Dermis microvascular lymphatic vessel endothelial cell (primary cell): ENCODE data around the gene CCDC194. TPM values are rescaled to one million over a fixed set of nuclear protein-coding genes. Genes with fewer than 3 reads are reported as not detected.

Source experiments
- DNase-seq, 2 donors: peaks; one replicate each; pipeline versions ENCODE4 v3.0.0 to v3.0.0-alpha.2; 2010; ENCODE audit warnings: low read depth in 2 of 2
- total RNA-seq: library from RNA; depleted of rRNA; stranded (reverse); fragments of >200 nt; gene quantifications from 2 replicates; pipeline ENCODE4 v1.2.1, GENCODE V29; 2014

The CCDC194 gene
- total RNA-seq: not detected in 2 replicates

- no peak for DNase-seq
Measured at GRCh38 chr19:17393914-17394313, at the start of gene CCDC194. Gene CCDC194 (minus strand): TSS chr19:17394196. CDS start chr19:17394158, 38 bp downstream.

DNA sequence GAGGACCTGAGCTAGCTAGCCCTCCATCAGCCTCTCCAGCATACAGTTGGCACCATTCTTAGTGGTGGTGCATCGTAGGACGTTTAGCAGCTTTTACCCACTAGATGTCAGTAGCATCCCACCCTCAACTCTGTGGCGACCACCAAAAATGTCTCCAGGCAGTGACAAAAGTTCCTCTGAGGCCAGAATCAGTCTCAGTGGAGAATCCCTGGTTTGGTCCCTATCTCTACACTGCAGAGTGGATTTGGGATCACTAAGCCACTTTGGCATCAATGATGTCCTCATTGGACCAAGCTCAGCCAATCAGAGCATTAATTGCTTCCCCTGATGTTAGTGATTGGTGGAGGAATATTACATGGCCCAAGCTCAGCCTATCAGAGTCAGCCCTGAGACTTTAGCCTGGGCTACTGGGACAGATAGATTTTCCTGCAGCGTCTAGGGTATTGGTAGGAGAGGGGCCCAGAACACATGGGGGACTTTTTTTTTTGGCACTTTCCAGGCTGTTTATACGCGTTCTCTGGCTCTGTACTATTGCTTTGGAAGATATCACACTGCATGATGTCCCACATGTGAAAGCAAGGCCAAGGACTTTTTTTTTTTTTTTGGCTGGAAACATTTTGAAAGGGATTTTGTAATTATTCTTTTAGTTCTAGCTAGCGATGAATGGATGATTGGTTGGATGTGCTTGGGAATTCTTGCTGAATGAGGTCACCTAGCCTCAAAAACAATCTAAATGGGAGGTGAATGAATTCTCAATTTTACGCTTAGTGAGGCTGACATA, 47.4 kb upstream of the CCDC194 start:
- DNase-seq: peak in 1 of 2 donors; percentile 29

- DNase-seq: no peak
Measured at GRCh38 chr19:17436874-17437267, 42.9 kb upstream of the CCDC194 start.

DNA sequence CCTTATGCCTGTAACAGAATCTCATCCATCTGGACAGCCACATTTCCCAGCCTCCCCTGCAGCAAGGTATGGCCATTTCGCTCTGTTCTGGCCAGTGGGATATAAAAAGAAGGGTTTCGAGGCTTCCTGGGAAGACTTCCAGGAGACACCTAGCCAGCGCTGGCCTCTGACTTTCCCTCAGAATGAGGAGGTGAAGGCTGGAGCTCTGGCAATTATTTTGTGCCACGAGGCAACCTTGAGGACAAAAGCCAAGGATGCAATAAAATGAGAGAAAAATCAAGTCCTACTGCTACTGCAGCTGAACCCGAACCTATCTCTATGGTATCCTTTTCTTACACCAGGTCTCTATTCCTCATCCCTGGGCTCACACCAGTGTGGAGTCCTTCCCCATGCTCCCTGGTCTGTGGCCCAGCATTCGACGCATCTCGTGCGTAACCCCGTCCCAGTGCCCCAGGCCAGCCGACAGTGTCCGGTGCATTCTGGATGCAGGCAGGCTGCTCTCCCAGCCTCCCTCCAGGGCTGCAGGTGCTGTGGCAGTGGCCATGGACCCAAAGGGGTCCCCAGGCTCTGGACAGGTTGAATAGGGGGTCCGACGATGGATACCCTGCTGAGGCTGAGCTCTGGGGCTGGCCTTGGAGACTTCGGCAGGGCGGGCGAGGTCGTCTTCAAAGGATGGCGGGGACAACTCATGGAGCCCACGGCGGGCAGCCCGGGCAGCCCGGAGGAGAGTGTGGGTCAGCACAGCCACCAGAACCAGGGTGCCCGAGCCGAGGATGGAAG, 42.3 kb upstream of the CCDC194 start:
- DNase-seq: no peak

GRCh38 chr19:17435218-17435617, 41.2 kb upstream of the CCDC194 start:
- no peak for DNase-seq

DNA sequence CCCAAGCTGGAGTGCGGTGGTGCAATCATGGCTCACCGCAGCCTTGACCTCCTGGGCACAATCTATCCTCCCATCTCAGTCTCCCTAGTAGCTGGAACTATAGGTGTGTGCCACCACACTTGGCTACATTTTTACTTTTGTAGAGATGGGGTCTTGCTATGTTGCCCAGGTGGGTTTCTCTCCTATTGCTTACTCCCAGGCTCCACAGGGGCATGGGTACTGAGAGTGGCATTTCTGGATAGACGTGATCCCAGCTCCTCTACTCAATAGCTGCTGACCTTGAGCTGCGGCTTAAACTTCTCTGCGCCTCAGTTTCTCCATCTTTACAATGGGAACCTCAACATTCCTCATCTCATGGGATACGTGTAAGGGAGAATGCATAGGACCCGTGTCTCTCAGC, 37.4 kb upstream of the CCDC194 start:
- DNase-seq: no peak

- no peak for DNase-seq
Measured at GRCh38 chr19:17429641-17430113, 35.7 kb upstream of the CCDC194 start.

DNA sequence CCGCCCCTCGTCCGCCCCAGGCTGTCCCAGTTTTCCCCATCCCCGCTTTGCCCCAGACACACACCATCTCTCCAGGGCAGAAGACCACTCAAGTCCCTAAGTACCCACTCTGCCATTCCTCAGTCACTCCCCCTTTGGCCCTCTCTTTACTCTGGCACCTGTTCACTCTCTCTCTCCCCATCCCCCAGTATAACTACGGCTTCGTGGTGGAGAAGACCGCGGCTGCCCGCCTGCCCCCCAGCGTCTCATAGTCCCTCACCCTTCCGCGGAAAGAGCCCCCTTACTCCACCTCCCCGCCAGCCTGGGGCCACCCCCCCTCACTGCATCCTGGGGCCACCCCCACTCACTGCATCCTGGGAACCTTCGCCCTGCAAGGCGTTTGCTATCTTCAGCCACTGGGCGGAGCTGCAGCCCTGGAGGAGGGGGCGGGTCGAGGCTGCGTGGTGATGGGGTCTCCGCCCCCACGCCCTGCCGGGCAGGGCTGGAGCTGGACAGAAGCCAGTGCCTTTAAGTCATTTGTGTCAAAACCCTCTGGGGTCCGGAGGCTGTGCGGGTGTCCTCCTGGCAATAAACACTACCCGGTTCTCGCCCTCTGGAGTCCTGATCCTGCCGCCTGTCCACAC, 30.9 kb upstream of the CCDC194 start:
- DNase-seq: peak in 1 of 2 donors; percentile 30

- no peak for DNase-seq
Measured at GRCh38 chr19:17423429-17424208, 29.6 kb upstream of the CCDC194 start.

- DNase-seq: no peak
Measured at GRCh38 chr19:17421942-17422341, 27.9 kb upstream of the CCDC194 start.

DNA sequence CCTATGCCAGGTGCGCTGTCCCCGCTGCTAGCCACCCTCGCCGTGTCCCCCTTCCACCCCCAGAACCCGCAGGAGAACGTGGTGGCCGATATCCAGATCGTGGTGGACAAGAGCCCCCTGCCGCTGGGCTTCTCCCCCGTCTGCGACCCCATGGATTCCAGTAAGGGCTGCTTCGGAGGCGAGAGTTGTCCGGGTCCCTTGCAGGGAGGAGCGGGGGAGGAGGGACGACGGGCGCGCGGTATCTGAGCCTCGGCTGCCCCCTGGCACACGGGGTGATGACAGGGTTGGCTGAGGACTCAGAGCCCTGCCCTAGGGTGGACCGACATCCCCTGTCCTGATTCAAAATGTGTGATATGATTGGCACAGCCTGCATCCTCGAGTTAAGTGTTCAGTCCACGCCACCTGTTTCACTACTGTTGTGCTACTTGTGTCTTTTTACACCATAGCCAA, 26.5 kb upstream of the CCDC194 start:
- peak in 1 of 2 donors; percentile 58 for DNase-seq

DNA sequence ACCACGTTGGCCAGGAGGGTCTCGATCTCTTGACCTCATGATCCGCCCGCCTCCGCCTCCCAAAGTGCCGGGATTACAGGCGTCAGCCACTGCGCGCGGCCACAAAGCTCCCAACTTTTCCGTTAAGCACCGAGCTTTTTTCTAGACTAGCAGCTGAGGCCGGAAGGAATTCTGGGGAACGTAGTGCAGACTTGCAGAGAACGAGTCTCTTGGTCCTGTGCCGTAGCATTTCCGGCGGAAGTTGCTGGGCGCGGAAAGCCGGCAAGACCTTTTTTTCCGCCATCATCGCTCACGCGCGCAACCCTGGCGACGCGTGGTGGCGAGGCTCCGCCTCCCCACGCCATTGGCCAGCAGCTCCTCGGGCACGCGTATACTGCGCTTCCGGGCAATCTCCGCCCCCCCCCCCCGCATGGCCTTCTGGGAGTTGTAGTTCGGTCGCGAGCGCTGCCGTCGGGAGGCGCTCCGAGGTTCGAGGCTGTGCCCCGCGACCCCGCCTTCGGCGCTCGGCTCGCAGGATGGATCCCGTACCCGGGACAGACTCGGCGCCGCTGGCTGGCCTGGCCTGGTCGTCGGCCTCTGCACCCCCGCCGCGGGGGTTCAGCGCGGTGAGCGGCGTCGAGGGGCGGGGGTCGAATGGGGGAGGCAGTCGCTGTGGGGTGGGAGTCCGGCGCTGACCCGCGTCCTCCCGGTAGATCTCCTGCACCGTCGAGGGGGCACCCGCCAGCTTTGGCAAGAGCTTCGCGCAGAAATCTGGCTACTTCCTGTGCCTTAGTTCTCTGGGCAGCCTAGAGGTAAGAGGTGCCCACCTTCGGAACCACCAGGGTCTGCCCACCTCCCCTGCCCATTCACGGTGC, 25.9 kb upstream of the CCDC194 start, which contains the start of gene MVB12A:
MVB12A (plus strand) TSS at position 427 of the 854 bp plus-strand sequence; CDS start at position 516, 89 bp downstream.
- peak; percentile 99 for DNase-seq

DNA sequence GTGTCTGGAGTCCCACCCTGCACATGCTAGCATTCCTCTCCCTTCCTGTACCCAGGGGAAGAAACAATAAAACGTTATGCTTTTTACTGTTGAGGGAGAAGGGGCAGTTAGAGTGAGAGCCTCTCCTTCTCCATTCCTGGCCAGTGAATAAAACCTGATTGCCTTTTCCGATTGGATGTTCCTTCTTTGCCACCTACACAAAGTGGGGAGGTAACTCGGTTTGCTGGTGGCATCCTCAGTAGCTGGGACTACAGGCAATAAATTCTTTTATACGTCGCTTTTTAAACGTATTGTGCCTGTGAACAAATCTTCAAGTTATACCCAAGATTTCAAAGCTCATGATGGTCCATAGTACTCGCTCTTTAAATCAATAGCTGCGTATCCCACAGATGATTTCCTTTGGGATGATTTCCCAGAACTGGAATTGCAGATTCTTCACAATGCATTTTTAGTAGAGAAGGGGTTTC, 25.2 kb upstream of the CCDC194 start:
- DNase-seq: no peak

DNA sequence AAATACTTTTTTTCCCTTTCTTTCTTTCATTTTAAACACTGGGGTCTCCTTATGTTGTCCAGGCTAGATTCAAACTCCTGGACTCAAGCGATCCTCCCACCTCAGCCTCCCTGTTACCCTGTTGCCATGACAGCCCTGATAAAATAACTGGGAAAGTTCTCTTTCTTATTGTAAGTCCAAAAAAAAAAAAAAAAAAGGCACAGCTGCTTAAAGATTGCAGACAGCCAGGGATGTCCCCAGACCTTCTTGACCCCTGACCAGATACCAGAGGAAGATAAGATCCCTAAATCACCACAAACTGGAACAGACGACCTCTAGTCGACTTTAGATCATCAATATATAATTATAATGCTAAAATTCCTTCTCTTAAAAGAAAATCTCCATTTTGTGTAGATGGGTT, 24.7 kb upstream of the CCDC194 start:
- no peak for DNase-seq

GRCh38 chr19:17415121-17415520, 21.1 kb upstream of the CCDC194 start:
- DNase-seq: no peak

- DNase-seq: no peak
Measured at GRCh38 chr19:17414097-17414496, 20.1 kb upstream of the CCDC194 start.

- DNase-seq: no peak
Measured at GRCh38 chr19:17411801-17412200, 17.8 kb upstream of the CCDC194 start.

- DNase-seq: no peak
Measured at GRCh38 chr19:17409990-17410389, 16.0 kb upstream of the CCDC194 start.

DNA sequence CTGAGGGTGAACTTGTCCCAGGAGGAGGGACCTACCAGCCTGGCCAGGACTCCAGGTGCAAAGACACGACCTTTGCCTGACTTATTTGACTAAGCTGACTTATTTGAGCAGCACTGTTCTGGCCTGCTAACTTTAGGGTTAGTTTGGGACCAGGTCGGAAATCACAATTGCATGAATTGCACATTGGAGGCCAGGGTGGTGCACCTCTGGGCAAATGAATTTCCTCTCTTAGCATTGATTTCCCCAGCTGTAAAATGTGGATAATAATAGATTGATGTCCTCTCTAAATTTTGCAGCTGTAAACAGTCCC, 12.8 kb upstream of the CCDC194 start:
- no peak for DNase-seq
